Measurements from ENCODE around the gene ABTB2. TPM values are rescaled to one million over a fixed set of nuclear protein-coding genes. Genes with fewer than 3 reads are reported as not detected.

ABTB2 gene
- total RNA-seq, 1 experiment from 2014 or later: 5.5 TPM

GRCh38 chr11:34214961-34215805, 142.6 kb downstream of the ABTB2 start:
- H3K4me2 ChIP-seq (ENCODE audit: insufficient read depth, insufficient read length, low read length): no peak overlapping the region
- H4K91ac ChIP-seq (ENCODE audit: insufficient read length, low read depth, low read length): no peak overlapping the region
- H2AK5ac ChIP-seq (ENCODE audit: insufficient read length, low read length): no peak overlapping the region
- Mint-ChIP-seq H3K27ac (no peak overlapping the region), H3K36me3 (ENCODE audit: insufficient read depth in 1 of 3, low read depth in 3 of 3) (no peaks in the 10 kb centered on the region), H3K4me1 (peaks cover 3 to 11% of the 10 kb centered on the region in 2 experiments; a peak in 3 of 4 replicates), H3K27me3 (ENCODE audit: low read depth) (no peaks in the 10 kb centered on the region), H3K4me3 (no peak overlapping the region; a peak in 1 of 5 replicates), H3K9me3 (no peaks in the 10 kb centered on the region)
- no peak overlapping the region for H2BK12ac ChIP-seq (ENCODE audit: insufficient read length, low read depth, low read length)
- no peaks in the 10 kb centered on the region for H3K23me2 ChIP-seq (ENCODE audit: insufficient read length, low read depth, low read length, poor library complexity, severe bottlenecking)
- H3K4ac ChIP-seq (ENCODE audit: low read depth, low read length): no peak overlapping the region
- H2AFZ ChIP-seq (ENCODE audit: low read length): no peak overlapping the region
- no peaks in the 10 kb centered on the region for H3K79me2 ChIP-seq (ENCODE audit: insufficient read depth, low read length)
- H3K14ac ChIP-seq (ENCODE audit: insufficient read depth, low read length): peak overlapping the region; percentile 26; the same call in 1 of the 2 replicates
- no CpG with 5 or more reads among the region's 5 CpGs for WGBS (ENCODE audit: extremely low coverage, insufficient read length, low lambda C conversion rate)
- no peak for TF ChIP-seq CTCF (conservative IDR thresholded peaks at IDR 0.05)
- H4K5ac ChIP-seq (ENCODE audit: insufficient read length, low read depth, low read length): no peak overlapping the region
- no peak overlapping the region for H2BK120ac ChIP-seq (ENCODE audit: low read depth, low read length, poor library complexity, severe bottlenecking)
- no peak overlapping the region for H3K56ac ChIP-seq (ENCODE audit: insufficient read length, low read depth, low read length)
- H3K9me3 ChIP-seq (ENCODE audit: control insufficient read depth, low read depth, low read length): no peaks in the 10 kb centered on the region
- H3K79me1 ChIP-seq (ENCODE audit: insufficient read depth, low read depth, low read length, poor library complexity, severe bottlenecking): no peaks in the 10 kb centered on the region
- H2BK20ac ChIP-seq (ENCODE audit: low read depth, low read length, poor library complexity, severe bottlenecking): no peak overlapping the region
- no peaks in the 10 kb centered on the region; the same call in 1 of the 2 replicates for H3K27me3 ChIP-seq (ENCODE audit: insufficient read depth, low read length)
- no peak overlapping the region for H3K18ac ChIP-seq (ENCODE audit: insufficient read length, low read depth, low read length)
- H3K23ac ChIP-seq (ENCODE audit: insufficient read length, low read depth, low read length): no peak overlapping the region
- H3K27ac ChIP-seq (ENCODE audit: insufficient read length, low read depth, low read length): no peak overlapping the region
- H4K20me1 ChIP-seq (ENCODE audit: control insufficient read depth, insufficient read depth, insufficient read length): no peaks in the 10 kb centered on the region
- no peaks in the 10 kb centered on the region for H3K4me1 ChIP-seq (ENCODE audit: insufficient read depth, low read length)
- no peak overlapping the region for H3K9ac ChIP-seq (ENCODE audit: extremely low read depth, insufficient read length, low read length)
- no peak overlapping the region for H2BK5ac ChIP-seq (ENCODE audit: insufficient read length, low read length)
- no peak overlapping the region for H3T11ph ChIP-seq (ENCODE audit: low read length)
- no peak for DNase-seq
- H2BK15ac ChIP-seq (ENCODE audit: low read depth, low read length): no peak overlapping the region
- no peak overlapping the region for H4K8ac ChIP-seq (replicated peaks; ENCODE audit: insufficient read length, low read depth, low read length)
